Measurements from ENCODE around the gene RHOT2.

RHOT2 gene

GRCh38 chr16:632486-633335, 35.2 kb upstream of the RHOT2 start:
- Histone ChIP-seq H3K4me3 (ENCODE audit: insufficient read depth, low read depth, low read length) (peak overlapping the region; percentile 13), H3K9me3 (ENCODE audit: control insufficient read depth, low read length) (no peaks in the 10 kb centered on the region), H3K4me1 (ENCODE audit: control insufficient read depth, insufficient read depth, low read length) (peaks cover 49% of the 10 kb centered on the region), H3K27me3 (ENCODE audit: control insufficient read depth, insufficient read depth, low read length, poor library complexity, severe bottlenecking) (no peaks in the 10 kb centered on the region), H3K36me3 (ENCODE audit: control insufficient read depth, insufficient read depth, low read length) (no peaks in the 10 kb centered on the region), H3K27ac (ENCODE audit: insufficient read depth, low read depth, low read length, poor library complexity, severe bottlenecking) (no peak overlapping the region)
- 94% methylated on average over 67 of the region's 67 CpGs for WGBS, 2 experiments

- Histone ChIP-seq H3K27me3 (ENCODE audit: control insufficient read depth, insufficient read depth, low read length, poor library complexity, severe bottlenecking) (no peaks in the 10 kb centered on the region), H3K4me1 (ENCODE audit: control insufficient read depth, insufficient read depth, low read length) (peaks cover 46% of the 10 kb centered on the region), H3K9me3 (ENCODE audit: control insufficient read depth, low read length) (no peaks in the 10 kb centered on the region), H3K4me3 (ENCODE audit: insufficient read depth, low read depth, low read length) (no peak overlapping the region), H3K36me3 (ENCODE audit: control insufficient read depth, insufficient read depth, low read length) (no peaks in the 10 kb centered on the region), H3K27ac (ENCODE audit: insufficient read depth, low read depth, low read length, poor library complexity, severe bottlenecking) (no peak overlapping the region)
- WGBS, 2 experiments: 96% methylated on average over 74 of the region's 74 CpGs
Observed at GRCh38 chr16:633336-634050, 34.4 kb upstream of the RHOT2 start.

GRCh38 chr16:634051-634670, 33.8 kb upstream of the RHOT2 start:
- H3K27me3 ChIP-seq (ENCODE audit: control insufficient read depth, insufficient read depth, low read length, poor library complexity, severe bottlenecking): no peaks in the 10 kb centered on the region
- H3K36me3 ChIP-seq (ENCODE audit: control insufficient read depth, insufficient read depth, low read length): no peaks in the 10 kb centered on the region
- H3K9me3 ChIP-seq (ENCODE audit: control insufficient read depth, low read length): no peaks in the 10 kb centered on the region
- peaks cover 43% of the 10 kb centered on the region for H3K4me1 ChIP-seq (ENCODE audit: control insufficient read depth, insufficient read depth, low read length)
- WGBS, 2 experiments: 94 to 95% methylated on average over 22 of the region's 22 CpGs
- no peak overlapping the region for H3K4me3 ChIP-seq (ENCODE audit: insufficient read depth, low read depth, low read length)
- H3K27ac ChIP-seq (ENCODE audit: insufficient read depth, low read depth, low read length, poor library complexity, severe bottlenecking): no peak overlapping the region

GRCh38 chr16:634996-635395, 32.9 kb upstream of the RHOT2 start:
- Histone ChIP-seq H3K27ac (ENCODE audit: insufficient read depth, low read depth, low read length, poor library complexity, severe bottlenecking) (no peak overlapping the region), H3K36me3 (ENCODE audit: control insufficient read depth, insufficient read depth, low read length) (no peaks in the 10 kb centered on the region), H3K4me1 (ENCODE audit: control insufficient read depth, insufficient read depth, low read length) (peaks cover 35% of the 10 kb centered on the region), H3K4me3 (ENCODE audit: insufficient read depth, low read depth, low read length) (peak overlapping the region; percentile 77), H3K27me3 (ENCODE audit: control insufficient read depth, insufficient read depth, low read length, poor library complexity, severe bottlenecking) (no peaks in the 10 kb centered on the region), H3K9me3 (ENCODE audit: control insufficient read depth, low read length) (no peaks in the 10 kb centered on the region)
- WGBS, 2 experiments: 88 to 90% methylated on average over 7 of the region's 7 CpGs

GRCh38 chr16:635573-636205, 32.2 kb upstream of the RHOT2 start:
- Histone ChIP-seq H3K27ac (ENCODE audit: insufficient read depth, low read depth, low read length, poor library complexity, severe bottlenecking) (no peak overlapping the region), H3K4me1 (ENCODE audit: control insufficient read depth, insufficient read depth, low read length) (peaks cover 30% of the 10 kb centered on the region), H3K36me3 (ENCODE audit: control insufficient read depth, insufficient read depth, low read length) (no peaks in the 10 kb centered on the region), H3K27me3 (ENCODE audit: control insufficient read depth, insufficient read depth, low read length, poor library complexity, severe bottlenecking) (no peaks in the 10 kb centered on the region), H3K9me3 (ENCODE audit: control insufficient read depth, low read length) (no peaks in the 10 kb centered on the region), H3K4me3 (ENCODE audit: insufficient read depth, low read depth, low read length) (peak overlapping the region; percentile 77)
- 10 to 11% methylated on average over 55 of the region's 55 CpGs for WGBS, 2 experiments

- Histone ChIP-seq H3K9me3 (ENCODE audit: control insufficient read depth, low read length) (no peaks in the 10 kb centered on the region), H3K27ac (ENCODE audit: insufficient read depth, low read depth, low read length, poor library complexity, severe bottlenecking) (peak within 1 kb of the TSS; percentile 55), H3K4me1 (ENCODE audit: control insufficient read depth, insufficient read depth, low read length) (peaks cover 35% of the 10 kb centered on the region), H3K4me3 (ENCODE audit: insufficient read depth, low read depth, low read length) (peak within 1 kb of the TSS; percentile 77), H3K27me3 (ENCODE audit: control insufficient read depth, insufficient read depth, low read length, poor library complexity, severe bottlenecking) (peaks cover 6% of the 10 kb centered on the region), H3K36me3 (ENCODE audit: control insufficient read depth, insufficient read depth, low read length) (no peaks in the 10 kb centered on the region)
- WGBS, 2 experiments: 0 to 1% methylated on average over 91 of the region's 91 CpGs
Observed at GRCh38 chr16:636206-637080, 31.5 kb upstream of the RHOT2 start, which contains the start of gene METTL26. METTL26 (minus strand) TSS chr16:636305; CDS start chr16:636290, 15 bp downstream.

GRCh38 chr16:637081-638018, 30.6 kb upstream of the RHOT2 start:
- Histone ChIP-seq H3K27me3 (ENCODE audit: control insufficient read depth, insufficient read depth, low read length, poor library complexity, severe bottlenecking) (peaks cover 15% of the 10 kb centered on the region), H3K4me1 (ENCODE audit: control insufficient read depth, insufficient read depth, low read length) (peaks cover 31% of the 10 kb centered on the region), H3K27ac (ENCODE audit: insufficient read depth, low read depth, low read length, poor library complexity, severe bottlenecking) (peak overlapping the region; percentile 55), H3K4me3 (ENCODE audit: insufficient read depth, low read depth, low read length) (peak overlapping the region; percentile 77), H3K36me3 (ENCODE audit: control insufficient read depth, insufficient read depth, low read length) (no peaks in the 10 kb centered on the region), H3K9me3 (ENCODE audit: control insufficient read depth, low read length) (no peaks in the 10 kb centered on the region)
- WGBS, 2 experiments: 28 to 29% methylated on average over 53 of the region's 53 CpGs

GRCh38 chr16:638034-638543, 29.8 kb upstream of the RHOT2 start:
- Histone ChIP-seq H3K27me3 (ENCODE audit: control insufficient read depth, insufficient read depth, low read length, poor library complexity, severe bottlenecking) (peaks cover 22% of the 10 kb centered on the region), H3K9me3 (ENCODE audit: control insufficient read depth, low read length) (no peaks in the 10 kb centered on the region), H3K27ac (ENCODE audit: insufficient read depth, low read depth, low read length, poor library complexity, severe bottlenecking) (no peak overlapping the region), H3K4me3 (ENCODE audit: insufficient read depth, low read depth, low read length) (no peak overlapping the region), H3K4me1 (ENCODE audit: control insufficient read depth, insufficient read depth, low read length) (peaks cover 30% of the 10 kb centered on the region), H3K36me3 (ENCODE audit: control insufficient read depth, insufficient read depth, low read length) (no peaks in the 10 kb centered on the region)
- 78 to 80% methylated on average over 15 of the region's 15 CpGs for WGBS, 2 experiments
